H1 (cell line): ENCODE measurements around the gene UAP1. TPM values are rescaled to one million over a fixed set of nuclear protein-coding genes. Genes with fewer than 3 reads are reported as not detected.

Source experiments
- CTCF ChIA-PET: fragments of 300-600 bp; sonication (Branson Sonifier 250); formaldehyde crosslinking; loops from one replicate; lab custom pipeline; 2021; ENCODE audit not compliant: partially characterized antibody; lab: Charles Lee
- POLR2A ChIA-PET: fragments of 300-600 bp; sonication (Branson Sonifier 250); formaldehyde crosslinking; loops from one replicate; lab custom pipeline; 2021; ENCODE audit warnings: inconsistent platforms; ENCODE audit not compliant: partially characterized antibody; lab: Charles Lee
- DNase-seq, 2 experiments: peaks; one replicate each; pipeline versions ENCODE4 v3.0.0 to v3.0.0-alpha.2; 2010 to 2022; ENCODE audit warnings: low spot score in 2 of 2, low read depth in 1 of 2, mixed read lengths in 1 of 2
- FAIRE-seq: peaks from 2 replicates; lab custom pipeline; 2011; peaks lifted over from hg19 to GRCh38; lab: Jason Lieb, UNC
- H2AFZ ChIP-seq: 2 replicates; pipeline ENCODE4 v1.8.1; 2012; ENCODE audit warnings: low read length, inconsistent platforms
- H2AK5ac ChIP-seq: 2 replicates; pipeline ENCODE4 v1.6.1; 2013; ENCODE audit warnings: low read depth, low read length
- H2BK120ac ChIP-seq: replicated peaks from 2 replicates; pipeline ENCODE3; 2013; ENCODE audit warnings: low read depth, low read length, inconsistent platforms
- H2BK12ac ChIP-seq: 2 replicates; pipeline ENCODE4 v1.6.1; 2013; ENCODE audit warnings: low read depth, low read length
- H2BK15ac ChIP-seq: 2 replicates; pipeline ENCODE4 v1.6.1; 2013; ENCODE audit warnings: low read length
- H2BK20ac ChIP-seq: 2 replicates; pipeline ENCODE4 v1.6.1; 2013; ENCODE audit warnings: low read length
- H2BK5ac ChIP-seq: 2 replicates; pipeline ENCODE4 v1.6.1; 2013; ENCODE audit warnings: low read depth, low read length
- H3K14ac ChIP-seq: 2 replicates; pipeline ENCODE4 v1.6.1; 2013; ENCODE audit warnings: inconsistent platforms; ENCODE audit not compliant: insufficient read length
- H3K18ac ChIP-seq: 2 replicates; pipeline ENCODE4 v1.6.1; 2013; ENCODE audit warnings: low read length; ENCODE audit errors: extremely low read depth
- H3K23ac ChIP-seq: 2 replicates; pipeline ENCODE4 v1.6.1; 2013; ENCODE audit warnings: inconsistent platforms; ENCODE audit not compliant: insufficient read length
- H3K23me2 ChIP-seq: 2 replicates; pipeline ENCODE4 v1.6.1; 2013; ENCODE audit warnings: low read depth, low read length
- H3K27ac ChIP-seq: 2 replicates; pipeline ENCODE4 v1.6.1; 2011; ENCODE audit warnings: low read depth, low read length, inconsistent platforms
- H3K27me3 ChIP-seq, 4 experiments: replicated peaks in 1 of 4; 1 replicate in 1 of 4; 2 replicates in 3 of 4; pipeline versions ENCODE4 v1.6.1 to v1.8.1; 2011 to 2013; ENCODE audit warnings: low read length in 3 of 4, mild to moderate bottlenecking in 3 of 4, inconsistent platforms in 2 of 4, mixed read lengths in 2 of 4, moderate library complexity in 1 of 4; ENCODE audit not compliant: control insufficient read depth in 3 of 4, insufficient read depth in 3 of 4; ENCODE audit errors: extremely low read depth in 1 of 4
- H3K36me3 ChIP-seq, 4 experiments: 2 replicates each; pipeline versions ENCODE4 v1.6.1 to v1.8.1; 2011 to 2013; ENCODE audit warnings: mild to moderate bottlenecking in 4 of 4, low read length in 3 of 4, moderate library complexity in 2 of 4, control low read depth in 1 of 4, inconsistent platforms in 1 of 4; ENCODE audit not compliant: insufficient read depth in 4 of 4, control insufficient read depth in 2 of 4
- H3K4ac ChIP-seq: replicated peaks from 2 replicates; pipeline ENCODE3; 2013; ENCODE audit warnings: low read length, low read depth, mixed read lengths, inconsistent platforms; ENCODE audit not compliant: insufficient read length
- H3K4me1 ChIP-seq, 4 experiments: replicated peaks in 1 of 4; 1 replicate in 1 of 4; 2 replicates in 3 of 4; pipeline versions ENCODE4 v1.6.1 to v1.8.1; 2011 to 2013; ENCODE audit warnings: low read length in 3 of 4, inconsistent platforms in 2 of 4, mixed read lengths in 1 of 4; ENCODE audit not compliant: insufficient read depth in 4 of 4, control insufficient read depth in 3 of 4
- H3K4me2 ChIP-seq, 2 experiments: 2 replicates each; pipeline versions ENCODE4 v1.6.1 to v1.8.1; 2011 to 2013; ENCODE audit warnings: low read depth in 2 of 2, low read length in 2 of 2, control low read depth in 1 of 2, inconsistent platforms in 1 of 2, mild to moderate bottlenecking in 1 of 2; ENCODE audit not compliant: insufficient read depth in 1 of 2
- H3K4me3 ChIP-seq, 4 experiments: fragments of 200-600, 300-600 bp in 1 of 4; sonication (generic), shearing (Covaris generic), sonication (Bioruptor Twin) in 1 of 4; 2 replicates each; pipeline versions ENCODE4 v1.5.1 to v1.8.1; 2011 to 2016; ENCODE audit warnings: low read length in 4 of 4, low read depth in 3 of 4, control low read depth in 2 of 4, inconsistent platforms in 2 of 4, mild to moderate bottlenecking in 2 of 4, mixed read lengths in 1 of 4, moderate library complexity in 1 of 4; ENCODE audit not compliant: insufficient read depth in 2 of 4; ENCODE audit errors: extremely low read depth in 1 of 4
- H3K56ac ChIP-seq: replicated peaks from 2 replicates; pipeline ENCODE3; 2013; ENCODE audit warnings: low read depth, mild to moderate bottlenecking, mixed read lengths, low read length, inconsistent platforms; ENCODE audit not compliant: insufficient read length
- H3K79me1 ChIP-seq: 2 replicates; pipeline ENCODE4 v1.6.1; 2013; ENCODE audit warnings: low read depth, low read length, control low read depth
- H3K79me2 ChIP-seq, 2 experiments: 2 replicates each; pipeline versions ENCODE4 v1.6.1 to v1.8.1; 2012 to 2013; ENCODE audit warnings: low read length in 2 of 2, mild to moderate bottlenecking in 2 of 2, inconsistent platforms in 1 of 2; ENCODE audit not compliant: insufficient read depth in 2 of 2, control insufficient read depth in 1 of 2
- H3K9ac ChIP-seq, 4 experiments: replicated peaks in 1 of 4; 1 replicate in 1 of 4; 2 replicates in 3 of 4; pipeline versions ENCODE4 v1.6.1 to v1.8.1; 2011 to 2013; ENCODE audit warnings: low read depth in 3 of 4, low read length in 3 of 4, control low read depth in 2 of 4, mild to moderate bottlenecking in 2 of 4, moderate library complexity in 2 of 4, inconsistent platforms in 1 of 4; ENCODE audit errors: extremely low read depth in 1 of 4
- H3K9me3 ChIP-seq, 2 experiments: 2 replicates each; pipeline versions ENCODE4 v1.6.1 to v1.8.1; 2012 to 2013; ENCODE audit warnings: mild to moderate bottlenecking in 2 of 2, moderate library complexity in 2 of 2, control low read depth in 1 of 2, inconsistent platforms in 1 of 2, low read depth in 1 of 2, low read length in 1 of 2, mixed read lengths in 1 of 2; ENCODE audit not compliant: insufficient read depth in 2 of 2
- H4K20me1 ChIP-seq, 2 experiments: replicated peaks in 1 of 2; 2 replicates each; pipeline versions ENCODE3 to v1.8.1; 2011 to 2013; ENCODE audit warnings: inconsistent platforms in 2 of 2, low read length in 2 of 2, mild to moderate bottlenecking in 1 of 2; ENCODE audit not compliant: insufficient read depth in 2 of 2, control insufficient read depth in 1 of 2
- H4K5ac ChIP-seq: 2 replicates; pipeline ENCODE4 v1.6.1; 2013; ENCODE audit warnings: low read length, low read depth, mixed read lengths, inconsistent platforms; ENCODE audit not compliant: insufficient read length
- H4K8ac ChIP-seq: 2 replicates; pipeline ENCODE4 v1.8.0; 2013; ENCODE audit warnings: mild to moderate bottlenecking, moderate library complexity, low read length, inconsistent platforms; ENCODE audit not compliant: insufficient read depth; ENCODE audit errors: extremely low read depth
- H4K91ac ChIP-seq: replicated peaks from 2 replicates; pipeline ENCODE3; 2013; ENCODE audit warnings: low read length, mixed read lengths, inconsistent platforms; ENCODE audit not compliant: insufficient read length
- CREB1 ChIP-seq: IDR thresholded peaks from 2 replicates; pipeline ENCODE4 v1.6.1; 2012; ENCODE audit warnings: inconsistent platforms
- FOSL1 ChIP-seq: IDR thresholded peaks from 2 replicates; pipeline ENCODE4 v1.6.1; 2011; ENCODE audit warnings: mild to moderate bottlenecking, low read depth, low read length, moderate library complexity; ENCODE audit not compliant: insufficient read depth
- GABPA ChIP-seq: IDR thresholded peaks from 2 replicates; pipeline ENCODE4 v1.6.1; 2011; ENCODE audit warnings: mild to moderate bottlenecking, low read length, moderate library complexity, borderline replicate concordance; ENCODE audit not compliant: insufficient read depth
- HDAC6 ChIP-seq: IDR thresholded peaks from one replicate; pipeline ENCODE4 v1.7.1; 2012; ENCODE audit warnings: low read depth, mild to moderate bottlenecking, inconsistent platforms, low read length, moderate library complexity
- POU5F1 ChIP-seq: IDR thresholded peaks from 2 replicates; pipeline ENCODE4 v1.6.1; 2011; ENCODE audit warnings: low read depth, mild to moderate bottlenecking, low read length, moderate library complexity
- RXRA ChIP-seq: IDR thresholded peaks from 2 replicates; pipeline ENCODE4 v1.6.1; 2011; ENCODE audit warnings: low read depth, mild to moderate bottlenecking, low read length, moderate library complexity; ENCODE audit not compliant: insufficient read depth
- SAP30 ChIP-seq: fragments of 300-600 bp; sonication (generic); IDR thresholded peaks from 2 replicates; pipeline ENCODE4 v1.7.1; 2012; ENCODE audit warnings: low read length, moderate library complexity, mild to moderate bottlenecking, inconsistent platforms; ENCODE audit not compliant: insufficient read depth, insufficient replicate concordance
- SIN3A ChIP-seq, 2 experiments: IDR thresholded peaks in 1 of 2; conservative IDR thresholded peaks in 1 of 2; 2 replicates each; pipeline ENCODE4 v1.6.1; 2011 to 2012; ENCODE audit warnings: low read length in 2 of 2, improper control_type of control experiment in 1 of 2, low read depth in 1 of 2, mild to moderate bottlenecking in 1 of 2
- SIX5 ChIP-seq: IDR thresholded peaks from 2 replicates; pipeline ENCODE4 v1.6.1; 2011; ENCODE audit warnings: mild to moderate bottlenecking, low read depth, low read length
- SP1 ChIP-seq: IDR thresholded peaks from 2 replicates; pipeline ENCODE4 v1.6.1; 2011; ENCODE audit warnings: low read depth, low read length
- SP4 ChIP-seq: IDR thresholded peaks from 2 replicates; pipeline ENCODE4 v1.6.1; 2012; ENCODE audit warnings: low read length, inconsistent platforms
- TBP ChIP-seq: IDR thresholded peaks from 2 replicates; pipeline ENCODE4 v1.6.1; 2011; ENCODE audit warnings: low read depth, low read length, improper control_type of control experiment
- whole genome bisulfite sequencing, 2 experiments: shearing (Covaris generic) in 1 of 2; methylation state at CpG; one replicate each; pipeline versions ENCODE4 v1.1.6 to v1.1.7; 2013 to 2015; ENCODE audit warnings: low lambda C conversion rate in 2 of 2, mixed read lengths in 2 of 2, inconsistent platforms in 1 of 2, low coverage in 1 of 2, missing lambda C conversion rate in 1 of 2; ENCODE audit not compliant: insufficient replicate concordance in 2 of 2, insufficient coverage in 1 of 2, insufficient read length in 1 of 2; ENCODE audit errors: extremely low coverage in 1 of 2, missing lambda C conversion rate in 1 of 2; 5-methylcytosine and 5-hydroxymethylcytosine counted together
- polyA plus RNA-seq, 7 experiments: library from polyadenylated mRNA; depleted of rRNA in 3 of 7; stranded (reverse) in 5 of 7; unstranded in 2 of 7; fragments of >200 nt in 5 of 7; fragments of 200-250 nt in 2 of 7; gene quantifications; 1 replicate in 5 of 7; 2 replicates in 1 of 7; 4 replicates in 1 of 7; pipeline versions ENCODE4 v1.2.1 to v1.2.3, GENCODE V29; 2011 to 2013; ENCODE audit warnings: missing spikeins in 2 of 7, mixed read lengths in 2 of 7
- total RNA-seq: library from RNA; stranded (reverse); fragmentation: NEBNext Ultra II Directional; extraction: Animal tissue kit (Norgen Biotek cat#: 25700); gene quantifications from 2 replicates; pipeline ENCODE4 v1.2.1, GENCODE V29; 2021
- TF ChIP-seq, protein P1 (sequence below): IDR thresholded peaks from 2 replicates; pipeline ENCODE4 v1.6.1; 2011; ENCODE audit warnings: low read depth, mild to moderate bottlenecking, low read length; ENCODE audit not compliant: insufficient read depth

UAP1 gene
- total and polyA plus RNA-seq, 2 of the 8 experiments (the other 6 are each of a cell fraction or from before 2014, with no cell fraction given): 9.4 to 32.9 TPM

DNA sequence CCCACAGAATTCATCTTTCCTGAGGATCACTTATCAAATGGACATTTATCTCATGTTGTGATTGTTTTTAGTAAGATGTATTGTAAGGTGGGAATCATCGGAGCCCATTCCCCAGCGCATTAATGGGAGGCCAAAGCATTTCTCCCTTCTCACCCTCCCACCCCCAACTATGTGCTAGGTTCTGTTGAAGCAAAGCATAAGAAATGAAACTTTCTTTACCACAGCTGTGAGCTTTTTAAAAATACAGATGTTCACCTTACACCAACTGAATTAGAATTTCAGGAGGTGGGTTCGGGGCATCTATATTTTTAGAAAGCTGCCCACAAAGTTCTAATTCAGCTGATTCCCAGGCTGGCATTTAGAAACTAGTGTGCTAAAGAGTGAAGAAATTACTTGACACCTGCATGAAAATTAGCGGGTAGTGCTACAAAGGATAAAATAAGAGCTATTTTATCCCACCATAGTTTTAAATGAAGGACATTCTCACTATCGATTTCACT is 26.3 kb downstream of the UAP1 start:
- no peak overlapping the region for H2AFZ ChIP-seq
- ChIA-PET POLR2A (no interaction called here), CTCF (interaction anchor here (0.7 kb wide), 1 partner anchor 11 kb away, joined by 3 read pairs; no protein-coding TSS in a partner anchor)
- H2BK120ac ChIP-seq: no peak overlapping the region
- TF ChIP-seq GABPA (no peak), HDAC6 (no peak), RXRA (no peak), POU5F1 (no peak), SP4 (no peak), SP1 (no peak), TBP (no peak), SAP30 (no peak), FOSL1 (no peak), SIN3A (conservative IDR thresholded peaks at IDR 0.05 in 1 of 2, IDR thresholded peaks at IDR 0.05 in 1 of 2; ENCODE audit: low read depth in 1 of 2, low read length in 2 of 2) (no peak), SIX5 (no peak), CREB1 (no peak)
- TF ChIP-seq, protein P1, sequence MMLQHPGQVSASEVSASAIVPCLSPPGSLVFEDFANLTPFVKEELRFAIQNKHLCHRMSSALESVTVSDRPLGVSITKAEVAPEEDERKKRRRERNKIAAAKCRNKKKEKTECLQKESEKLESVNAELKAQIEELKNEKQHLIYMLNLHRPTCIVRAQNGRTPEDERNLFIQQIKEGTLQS: no peak
- no peak overlapping the region for H3K4me3 ChIP-seq
- no peak overlapping the region for H2AK5ac ChIP-seq
- no peaks in the 10 kb centered on the region for H4K20me1 ChIP-seq
- H3K4ac ChIP-seq: no peak overlapping the region
- H3K18ac ChIP-seq: no peak overlapping the region
- H4K91ac ChIP-seq: no peak overlapping the region
- WGBS, 2 experiments: 93% methylated on average over 5 of the region's 5 CpGs; no CpG with 5 or more reads in 1 of the 2 experiments
- H4K8ac ChIP-seq: no peak overlapping the region
- H3K27ac ChIP-seq: no peak overlapping the region
- no peaks in the 10 kb centered on the region for H3K4me1 ChIP-seq
- DNase-seq: no peak
- no peaks in the 10 kb centered on the region for H3K79me2 ChIP-seq
- no peak overlapping the region for H3K14ac ChIP-seq
- H3K36me3 ChIP-seq: peaks cover 0 to 3% (median 1%) of the 10 kb centered on the region in 4 experiments; a peak in 2 of 8 replicates
- FAIRE-seq: no peak
- H3K79me1 ChIP-seq: no peaks in the 10 kb centered on the region; the same call in 1 of the 2 replicates
- H2BK12ac ChIP-seq: no peak overlapping the region
- H2BK15ac ChIP-seq: no peak overlapping the region
- no peak overlapping the region for H2BK20ac ChIP-seq
- no peaks in the 10 kb centered on the region for H3K23me2 ChIP-seq
- H3K9me3 ChIP-seq: no peaks in the 10 kb centered on the region
- H4K5ac ChIP-seq: no peak overlapping the region
- H3K4me2 ChIP-seq: no peak overlapping the region
- no peak overlapping the region for H3K56ac ChIP-seq
- H3K23ac ChIP-seq: no peak overlapping the region
- no peaks in the 10 kb centered on the region for H3K27me3 ChIP-seq
- H2BK5ac ChIP-seq: no peak overlapping the region
- H3K9ac ChIP-seq: no peak overlapping the region
